Keratinocyte (primary cell): ENCODE results near the gene TRIM14. TPM values are rescaled to one million over a fixed set of nuclear protein-coding genes. Genes with fewer than 3 reads are reported as not detected.

Experiments used
- DNase-seq: peaks from one replicate; pipeline ENCODE4 v3.0.0-alpha.2; 2011; ENCODE audit warnings: low read depth, missing footprints, low spot score
- FAIRE-seq: peaks from 2 replicates; lab custom pipeline; 2011; peaks lifted over from hg19 to GRCh38; lab: Jason Lieb, UNC
- H2AFZ ChIP-seq: 2 replicates; pipeline ENCODE4 v1.6.0; 2012; ENCODE audit warnings: low read length, control low read depth, inconsistent platforms; ENCODE audit not compliant: control insufficient read depth
- H3K27ac ChIP-seq: 2 replicates; pipeline ENCODE4 v1.5.1; 2011; ENCODE audit warnings: low read length; ENCODE audit not compliant: control insufficient read depth, insufficient read depth
- H3K27me3 ChIP-seq: 3 replicates; pipeline ENCODE4 v1.6.0; 2011; ENCODE audit warnings: low read length; ENCODE audit not compliant: control insufficient read depth, insufficient read depth; ENCODE audit errors: extremely low read depth
- H3K36me3 ChIP-seq, 2 experiments: 2 replicates in 1 of 2; 3 replicates in 1 of 2; pipeline ENCODE4 v1.5.1; 2011; ENCODE audit warnings: low read length in 2 of 2, mild to moderate bottlenecking in 1 of 2; ENCODE audit not compliant: control insufficient read depth in 2 of 2, insufficient read depth in 2 of 2; ENCODE audit errors: extremely low read depth in 1 of 2
- H3K4me1 ChIP-seq: 3 replicates; pipeline ENCODE4 v1.5.1; 2011; ENCODE audit warnings: low read length; ENCODE audit not compliant: control insufficient read depth, insufficient read depth; ENCODE audit errors: extremely low read depth
- H3K4me2 ChIP-seq: 3 replicates; pipeline ENCODE4 v1.6.0; 2011; ENCODE audit warnings: low read depth, low read length; ENCODE audit not compliant: control insufficient read depth, insufficient read depth; ENCODE audit errors: extremely low read depth
- H3K4me3 ChIP-seq, 3 experiments: fragments of 200-600 bp in 1 of 3; sonication (generic) in 1 of 3; 2 replicates in 2 of 3; 3 replicates in 1 of 3; pipeline ENCODE4 v1.5.1; 2011 to 2016; ENCODE audit warnings: low read length in 3 of 3, mild to moderate bottlenecking in 3 of 3, control low read depth in 2 of 3, inconsistent platforms in 1 of 3, low read depth in 1 of 3, mixed read lengths in 1 of 3, mixed run types in 1 of 3, moderate library complexity in 1 of 3; ENCODE audit not compliant: control insufficient read depth in 2 of 3, insufficient read depth in 2 of 3; ENCODE audit errors: extremely low read depth in 1 of 3
- H3K79me2 ChIP-seq: 2 replicates; pipeline ENCODE4 v1.6.0; 2012; ENCODE audit warnings: low read length; ENCODE audit not compliant: control insufficient read depth, insufficient read depth
- H3K9ac ChIP-seq: 3 replicates; pipeline ENCODE4 v1.6.0; 2011; ENCODE audit warnings: low read length; ENCODE audit not compliant: control insufficient read depth, insufficient read depth; ENCODE audit errors: extremely low read depth
- H3K9me1 ChIP-seq: 3 replicates; pipeline ENCODE4 v1.6.0; 2011; ENCODE audit warnings: low read length; ENCODE audit not compliant: control insufficient read depth, insufficient read depth; ENCODE audit errors: extremely low read depth
- H3K9me3 ChIP-seq: 2 replicates; pipeline ENCODE4 v1.5.1; 2012; ENCODE audit warnings: low read depth, low read length; ENCODE audit not compliant: control insufficient read depth
- H4K20me1 ChIP-seq: 3 replicates; pipeline ENCODE4 v1.6.0; 2011; ENCODE audit warnings: low read length; ENCODE audit not compliant: control insufficient read depth, insufficient read depth; ENCODE audit errors: extremely low read depth
- CTCF ChIP-seq, 3 experiments: IDR thresholded peaks in 1 of 3; conservative IDR thresholded peaks in 1 of 3; optimal IDR thresholded peaks in 1 of 3; 2 replicates in 2 of 3; 3 replicates in 1 of 3; pipeline versions ENCODE3 to v1.5.1; 2011; ENCODE audit warnings: low read length in 3 of 3, mild to moderate bottlenecking in 3 of 3, moderate library complexity in 2 of 3, control low read depth in 1 of 3, inconsistent platforms in 1 of 3; ENCODE audit not compliant: insufficient read depth in 2 of 3; ENCODE audit errors: extremely low read depth in 1 of 3
- EZH2 ChIP-seq: IDR thresholded peaks from one replicate; pipeline ENCODE4 v1.6.1; 2012; ENCODE audit warnings: inconsistent platforms, mild to moderate bottlenecking, low read length, moderate library complexity
- dilution Hi-C: fragments of 300-500 bp; cut with MboI; formaldehyde crosslinking; loops from one replicate; pipeline ENCODE4 v1.7.0; 2020; ENCODE audit warnings: low sequenced_read_pairs; ENCODE audit not compliant: extremely low pct_ligation_motif_present
- polyA plus RNA-seq, 5 experiments: library from polyadenylated mRNA; depleted of rRNA in 3 of 5; stranded (reverse) in 3 of 5; stranded (forward) in 1 of 5; unstranded in 1 of 5; fragments of >200 nt; gene quantifications; 1 replicate in 1 of 5; 2 replicates in 3 of 5; 3 replicates in 1 of 5; pipeline versions ENCODE4 v1.2.1 to v1.2.3, GENCODE V29; 2011 to 2012; ENCODE audit warnings: missing spikeins in 2 of 5, low read depth in 1 of 5, low replicate concordance in 1 of 5

Gene TRIM14
- polyA plus RNA-seq, 1 donor (not counting 4 experiments of a cell fraction or from before 2014, with no cell fraction given), result 22.1 TPM

DNA sequence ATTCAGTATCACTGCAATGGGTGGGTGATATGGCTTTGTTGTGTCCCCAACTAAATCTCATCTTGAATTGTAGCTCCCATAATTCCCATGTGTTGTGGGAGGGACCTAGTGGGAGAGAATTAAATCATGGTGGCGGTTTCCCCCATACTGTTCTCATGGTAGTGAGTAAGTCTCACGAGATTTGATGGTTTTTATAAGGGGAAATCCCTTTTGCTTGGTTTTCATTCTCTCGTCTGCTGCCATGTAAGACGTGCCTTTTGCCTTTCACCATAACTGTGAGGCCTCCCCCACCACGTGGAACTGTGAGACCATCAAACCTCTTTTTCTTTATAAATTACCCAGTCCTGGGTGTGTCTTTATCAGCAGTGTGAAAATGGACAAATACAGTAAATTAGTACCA, 72.0 kb downstream of the TRIM14 start:
- TF ChIP-seq EZH2 (no peak), CTCF (optimal IDR thresholded peaks at IDR 0.05 in 1 of 3, IDR thresholded peaks at IDR 0.05 in 1 of 3, conservative IDR thresholded peaks at IDR 0.05 in 1 of 3; ENCODE audit: extremely low read depth in 1 of 3, insufficient read depth in 2 of 3, low read length in 3 of 3) (no peak)
- dilution Hi-C loops, result no loop called here

DNA sequence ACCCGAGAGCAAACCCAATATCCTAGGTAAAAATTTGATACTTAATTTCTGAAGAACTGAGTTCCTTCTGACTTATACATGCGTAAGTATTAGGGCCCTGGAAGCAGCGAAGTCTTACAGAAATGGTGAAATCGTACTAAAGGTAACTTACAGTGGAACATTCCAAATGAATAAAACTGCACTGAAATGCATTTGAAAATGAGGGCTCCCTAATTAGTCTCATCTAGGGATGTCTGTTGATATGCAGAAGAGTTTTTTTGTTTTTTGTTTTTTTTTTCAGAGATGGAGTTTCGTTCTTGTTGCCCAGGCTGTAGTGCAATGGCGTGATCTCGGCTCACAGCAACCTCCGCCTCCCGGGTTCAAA, 72.9 kb downstream of the TRIM14 start:
- no peak overlapping the region for H2AFZ ChIP-seq
- H3K79me2 ChIP-seq, result no peaks in the 10 kb centered on the region
- H3K27me3 ChIP-seq, result no peaks in the 10 kb centered on the region
- H3K4me3 ChIP-seq, result no peak overlapping the region
- dilution Hi-C loops, result no loop called here
- H3K36me3 ChIP-seq, result no peaks in the 10 kb centered on the region
- no peak overlapping the region for H3K4me2 ChIP-seq
- DNase-seq (no peak), FAIRE-seq (no peak)
- H3K9me3 ChIP-seq, result no peaks in the 10 kb centered on the region
- no peak overlapping the region for H3K9ac ChIP-seq
- no peaks in the 10 kb centered on the region for H3K4me1 ChIP-seq
- TF ChIP-seq EZH2 (no peak), CTCF (optimal IDR thresholded peaks at IDR 0.05 in 1 of 3, IDR thresholded peaks at IDR 0.05 in 1 of 3, conservative IDR thresholded peaks at IDR 0.05 in 1 of 3; ENCODE audit: extremely low read depth in 1 of 3, insufficient read depth in 2 of 3, low read length in 3 of 3) (no peak)
- no peak overlapping the region for H3K27ac ChIP-seq
- H3K9me1 ChIP-seq, result no peaks in the 10 kb centered on the region
- H4K20me1 ChIP-seq, result no peaks in the 10 kb centered on the region

More for the DNA sequence above, 72.0 kb downstream of the TRIM14 start:
- Histone ChIP-seq H3K4me2 (no peak overlapping the region), H3K27me3 (no peaks in the 10 kb centered on the region), H3K4me1 (no peaks in the 10 kb centered on the region), H3K9me3 (no peaks in the 10 kb centered on the region), H3K79me2 (no peaks in the 10 kb centered on the region), H3K27ac (no peak overlapping the region), H3K9ac (no peak overlapping the region), H3K36me3 (no peaks in the 10 kb centered on the region), H2AFZ (no peak overlapping the region), H3K9me1 (no peaks in the 10 kb centered on the region), H4K20me1 (no peaks in the 10 kb centered on the region), H3K4me3 (no peak overlapping the region)
- FAIRE-seq (no peak), DNase-seq (no peak)
